Vagina (tissue), 2 donors: Measurements from ENCODE around the gene HMCN1. TPM values are rescaled to one million over a fixed set of nuclear protein-coding genes. Genes with fewer than 3 reads are reported as not detected.

Source experiments
- DNase-seq, 2 donors: peaks; one replicate each; pipeline ENCODE4 v3.0.0-alpha.2; 2017; ENCODE audit errors: extremely low spot score in 2 of 2
- H3K27ac ChIP-seq: fragments of 200-600 bp; sonication (generic); one replicate; pipeline ENCODE4 v1.5.1; 2019
- H3K27me3 ChIP-seq: fragments of 200-600 bp; sonication (generic); one replicate; pipeline ENCODE4 v1.5.1; 2019
- H3K36me3 ChIP-seq, 2 donors: fragments of 200-600 bp; sonication (generic); one replicate each; pipeline ENCODE4 v1.5.1; 2017 to 2019
- H3K4me1 ChIP-seq: fragments of 200-600 bp; sonication (generic); one replicate; pipeline ENCODE4 v1.5.1; 2019
- H3K4me3 ChIP-seq, 2 donors: fragments of 200-600 bp; sonication (generic); 1 replicate in 1 of 2; 2 replicates in 1 of 2; pipeline ENCODE4 v1.5.1; 2016 to 2019
- H3K9me3 ChIP-seq: fragments of 200-600 bp; sonication (generic); one replicate; pipeline ENCODE4 v1.5.1; 2019
- POLR2A ChIP-seq, 2 donors: fragments of 450-650 bp; IDR thresholded peaks; one replicate each; pipeline ENCODE4 v1.6.1; 2017; ENCODE audit warnings: antibody characterized with exemption in 2 of 2, mild to moderate bottlenecking in 2 of 2, moderate library complexity in 2 of 2
- POLR2AphosphoS5 ChIP-seq, 2 donors: sonication (generic); formaldehyde crosslinking; IDR thresholded peaks; one replicate each; pipeline ENCODE4 v1.9.0; 2017; ENCODE audit warnings: antibody characterized with exemption in 2 of 2, mild to moderate bottlenecking in 2 of 2, low read depth in 1 of 2; ENCODE audit not compliant: insufficient read depth in 1 of 2
- intact Hi-C: fragments of 100-400 bp; cut with DNase I; formaldehyde crosslinking; loops from one replicate; pipeline ENCODE4 v1.15.1; 2023
- total RNA-seq: library from RNA; depleted of rRNA; stranded (reverse); fragments of >200 nt; gene quantifications from one replicate; pipeline ENCODE4 v1.2.3, GENCODE V29; 2016
- TF ChIP-seq, protein P1 (sequence below), 3 experiments: fragments of 450-650 bp in 2 of 3; fragments of 200-600 bp in 1 of 3; sonication (generic) in 1 of 3; IDR thresholded peaks; one replicate each; pipeline ENCODE4 v1.5.1; 2017 to 2019; ENCODE audit warnings: antibody characterized with exemption in 3 of 3, mild to moderate bottlenecking in 2 of 3, moderate library complexity in 2 of 3

The HMCN1 gene
- total RNA-seq, 1 donor from 2014 or later = 10.6 TPM

DNA sequence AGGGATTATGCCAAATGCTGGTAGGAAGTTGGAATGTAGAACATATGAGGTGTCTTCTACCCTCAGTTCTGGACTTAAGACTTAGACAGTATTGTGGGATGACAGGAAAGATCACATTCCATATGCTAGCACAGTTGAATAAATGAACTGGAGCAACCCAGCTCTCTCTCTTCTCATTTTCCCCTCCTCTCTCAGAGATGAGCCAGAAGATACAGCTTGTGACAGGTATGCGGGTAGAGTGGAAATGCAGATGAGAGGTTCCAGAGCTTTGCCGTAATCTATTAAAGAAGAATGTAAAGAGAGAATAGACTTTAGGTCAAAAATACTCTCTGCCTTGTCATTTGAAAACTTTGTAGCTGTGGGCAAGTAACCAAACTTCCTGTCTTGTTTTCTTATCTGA lies 32.5 kb upstream of the HMCN1 start:
- intact Hi-C loops = no loop called here
- DNase-seq = no peak
- no peaks in the 10 kb centered on the region for H3K9me3 ChIP-seq
- no peak overlapping the region for H3K4me3 ChIP-seq
- TF ChIP-seq, protein P1, sequence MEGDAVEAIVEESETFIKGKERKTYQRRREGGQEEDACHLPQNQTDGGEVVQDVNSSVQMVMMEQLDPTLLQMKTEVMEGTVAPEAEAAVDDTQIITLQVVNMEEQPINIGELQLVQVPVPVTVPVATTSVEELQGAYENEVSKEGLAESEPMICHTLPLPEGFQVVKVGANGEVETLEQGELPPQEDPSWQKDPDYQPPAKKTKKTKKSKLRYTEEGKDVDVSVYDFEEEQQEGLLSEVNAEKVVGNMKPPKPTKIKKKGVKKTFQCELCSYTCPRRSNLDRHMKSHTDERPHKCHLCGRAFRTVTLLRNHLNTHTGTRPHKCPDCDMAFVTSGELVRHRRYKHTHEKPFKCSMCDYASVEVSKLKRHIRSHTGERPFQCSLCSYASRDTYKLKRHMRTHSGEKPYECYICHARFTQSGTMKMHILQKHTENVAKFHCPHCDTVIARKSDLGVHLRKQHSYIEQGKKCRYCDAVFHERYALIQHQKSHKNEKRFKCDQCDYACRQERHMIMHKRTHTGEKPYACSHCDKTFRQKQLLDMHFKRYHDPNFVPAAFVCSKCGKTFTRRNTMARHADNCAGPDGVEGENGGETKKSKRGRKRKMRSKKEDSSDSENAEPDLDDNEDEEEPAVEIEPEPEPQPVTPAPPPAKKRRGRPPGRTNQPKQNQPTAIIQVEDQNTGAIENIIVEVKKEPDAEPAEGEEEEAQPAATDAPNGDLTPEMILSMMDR (IDR thresholded peaks at IDR 0.05) = no peak
- TF ChIP-seq POLR2A (IDR thresholded peaks at IDR 0.05) (no peak), POLR2AphosphoS5 (IDR thresholded peaks at IDR 0.05; ENCODE audit: insufficient read depth in 1 of 2, low read depth in 1 of 2) (no peak)
- H3K27me3 ChIP-seq = no peaks in the 10 kb centered on the region
- H3K27ac ChIP-seq = no peak overlapping the region
- H3K4me1 ChIP-seq = no peaks in the 10 kb centered on the region
- H3K36me3 ChIP-seq = no peaks in the 10 kb centered on the region

DNA sequence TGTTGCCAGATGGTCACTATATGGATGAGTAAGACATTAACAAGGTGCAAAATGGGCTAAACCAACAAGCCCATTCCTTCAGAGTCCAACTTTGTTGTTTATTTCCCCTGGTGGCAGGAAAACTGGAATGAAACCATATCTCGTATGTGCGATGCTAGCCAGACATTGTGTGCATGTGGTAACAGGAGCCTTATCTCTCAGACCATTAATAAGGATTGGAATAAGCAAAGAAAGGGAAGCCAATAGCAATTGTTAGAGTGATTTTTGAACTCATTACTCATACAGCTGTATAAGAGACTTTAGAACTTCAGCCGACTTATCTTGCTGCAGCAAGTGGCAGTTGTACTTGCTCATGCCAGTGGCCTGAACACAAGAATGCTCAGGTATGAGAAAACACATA lies 30.0 kb upstream of the HMCN1 start:
- Histone ChIP-seq H3K27ac (no peak overlapping the region), H3K4me3 (no peak overlapping the region), H3K4me1 (no peaks in the 10 kb centered on the region), H3K27me3 (no peaks in the 10 kb centered on the region), H3K9me3 (no peaks in the 10 kb centered on the region), H3K36me3 (no peaks in the 10 kb centered on the region)
- no peak for DNase-seq
- intact Hi-C loops = no loop called here
- no peak for TF ChIP-seq POLR2A (IDR thresholded peaks at IDR 0.05)
- no peak for TF ChIP-seq POLR2AphosphoS5 (IDR thresholded peaks at IDR 0.05; ENCODE audit: insufficient read depth in 1 of 2, low read depth in 1 of 2)
- TF ChIP-seq, protein P1 (IDR thresholded peaks at IDR 0.05) = no peak

DNA sequence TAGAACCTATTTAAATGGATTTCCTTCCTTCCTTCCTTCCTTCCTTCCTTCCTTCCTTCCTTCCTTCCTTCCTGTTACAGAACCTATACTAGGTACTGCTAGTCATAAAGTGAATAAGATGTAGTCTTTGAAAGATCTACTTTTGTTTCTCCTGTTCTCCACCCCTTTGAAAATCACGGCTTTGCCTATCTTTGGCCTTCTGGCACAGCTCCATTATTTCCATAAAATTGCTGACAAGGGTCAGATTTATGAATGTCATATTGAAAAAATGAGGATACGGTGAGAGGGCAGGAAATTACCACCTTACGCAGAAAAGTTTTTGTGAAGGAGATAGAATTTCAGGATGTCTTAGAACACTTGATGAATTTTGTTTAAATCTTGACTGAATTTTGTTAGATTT lies 18.1 kb upstream of the HMCN1 start:
- TF ChIP-seq POLR2AphosphoS5 (IDR thresholded peaks at IDR 0.05; ENCODE audit: insufficient read depth in 1 of 2, low read depth in 1 of 2) (no peak), POLR2A (IDR thresholded peaks at IDR 0.05) (no peak)
- TF ChIP-seq, protein P1 (IDR thresholded peaks at IDR 0.05) = no peak
- Histone ChIP-seq H3K27ac (no peak overlapping the region), H3K4me1 (no peaks in the 10 kb centered on the region), H3K27me3 (no peaks in the 10 kb centered on the region), H3K9me3 (no peaks in the 10 kb centered on the region), H3K4me3 (no peak overlapping the region), H3K36me3 (no peaks in the 10 kb centered on the region)
- intact Hi-C loops = loop anchor here (5.0 kb wide), 1 partner anchor 1731 kb away; no protein-coding TSS in a partner anchor
- DNase-seq = no peak

DNA sequence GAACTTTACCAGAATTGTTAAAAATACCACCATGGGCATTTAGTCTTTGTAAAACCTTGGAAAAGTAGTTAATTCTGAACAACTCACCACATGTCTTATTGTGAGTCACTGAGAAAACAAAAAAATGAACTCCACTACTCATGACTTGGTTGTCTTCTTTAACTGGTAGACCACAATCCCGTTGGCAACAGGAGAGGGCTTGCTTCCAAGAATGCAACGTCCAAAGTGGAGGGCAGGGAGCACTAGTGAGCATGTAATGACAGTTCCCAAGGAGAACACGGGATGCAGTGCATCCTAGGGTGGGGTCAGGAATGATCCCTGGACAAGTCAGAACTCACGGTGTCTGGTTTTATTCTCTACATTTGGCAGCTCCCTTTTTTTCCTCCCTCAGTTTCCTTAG lies 15.2 kb upstream of the HMCN1 start:
- no peak for DNase-seq
- no peaks in the 10 kb centered on the region for H3K9me3 ChIP-seq
- intact Hi-C loops = loop anchor here (5.0 kb wide), 1 partner anchor 1728 kb away; no protein-coding TSS in a partner anchor
- H3K27me3 ChIP-seq = no peaks in the 10 kb centered on the region
- H3K4me1 ChIP-seq = no peaks in the 10 kb centered on the region
- no peak overlapping the region for H3K4me3 ChIP-seq
- TF ChIP-seq POLR2A (IDR thresholded peaks at IDR 0.05) (no peak), POLR2AphosphoS5 (IDR thresholded peaks at IDR 0.05; ENCODE audit: insufficient read depth in 1 of 2, low read depth in 1 of 2) (peak in 1 of 2 donors; percentile 17)
- no peaks in the 10 kb centered on the region for H3K36me3 ChIP-seq
- no peak overlapping the region for H3K27ac ChIP-seq

DNA sequence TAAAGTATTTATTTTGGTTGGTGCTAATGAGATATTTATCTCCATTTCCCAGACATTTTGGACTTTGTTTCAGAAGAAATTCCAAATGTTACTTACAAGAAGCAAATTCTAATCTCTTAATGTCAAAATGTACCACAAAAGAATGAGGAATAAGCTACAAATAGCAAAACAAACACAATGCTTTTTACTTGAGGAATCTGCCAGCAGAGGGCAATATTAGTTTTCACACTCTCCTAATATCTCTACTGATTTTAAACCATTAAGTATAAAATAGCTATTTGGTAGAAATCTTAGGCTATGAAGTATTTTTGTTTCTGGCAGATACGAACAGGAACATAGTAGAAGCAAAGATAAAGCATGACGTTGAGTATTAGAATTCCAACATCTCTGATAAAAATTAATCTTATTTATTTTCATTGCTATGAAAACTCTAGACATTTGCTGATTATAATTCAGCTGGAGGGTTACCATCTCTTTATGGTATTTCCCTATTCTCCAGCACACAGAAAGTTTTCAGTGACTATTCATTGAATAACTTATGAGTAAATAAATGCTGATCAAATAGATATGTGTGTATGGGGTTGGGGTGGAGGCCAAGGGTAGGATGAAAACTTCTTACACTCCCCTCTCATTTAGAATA lies 13.4 kb upstream of the HMCN1 start:
- H3K27me3 ChIP-seq = no peaks in the 10 kb centered on the region
- intact Hi-C loops = no loop called here
- TF ChIP-seq POLR2A (IDR thresholded peaks at IDR 0.05) (no peak), POLR2AphosphoS5 (IDR thresholded peaks at IDR 0.05; ENCODE audit: insufficient read depth in 1 of 2, low read depth in 1 of 2) (no peak)
- TF ChIP-seq, protein P1 (IDR thresholded peaks at IDR 0.05) = peak in 2 of 3 experiments; percentile 38 to 53
- no peaks in the 10 kb centered on the region for H3K4me1 ChIP-seq
- no peaks in the 10 kb centered on the region for H3K36me3 ChIP-seq
- no peaks in the 10 kb centered on the region for H3K9me3 ChIP-seq
- no peak for DNase-seq
- H3K27ac ChIP-seq = no peak overlapping the region
- no peak overlapping the region for H3K4me3 ChIP-seq
